Vagina (tissue), 2 donors: ENCODE measurements around the gene ZNF445.

Experiments
- CTCF ChIP-seq, 3 experiments: fragments of 450-650 bp in 2 of 3; fragments of 200-600 bp in 1 of 3; sonication (generic) in 1 of 3; IDR thresholded peaks; one replicate each; pipeline ENCODE4 v1.5.1; 2017 to 2019; ENCODE audit warnings: antibody characterized with exemption in 3 of 3, mild to moderate bottlenecking in 2 of 3, moderate library complexity in 2 of 3
- POLR2A ChIP-seq, 2 donors: fragments of 450-650 bp; IDR thresholded peaks; one replicate each; pipeline ENCODE4 v1.6.1; 2017; ENCODE audit warnings: antibody characterized with exemption in 2 of 2, mild to moderate bottlenecking in 2 of 2, moderate library complexity in 2 of 2
- POLR2AphosphoS5 ChIP-seq, 2 donors: sonication (generic); formaldehyde crosslinking; IDR thresholded peaks; one replicate each; pipeline ENCODE4 v1.9.0; 2017; ENCODE audit warnings: antibody characterized with exemption in 2 of 2, mild to moderate bottlenecking in 2 of 2, low read depth in 1 of 2; ENCODE audit not compliant: insufficient read depth in 1 of 2

- TF ChIP-seq CTCF (IDR thresholded peaks at IDR 0.05) (no peak), POLR2A (IDR thresholded peaks at IDR 0.05) (no peak), POLR2AphosphoS5 (IDR thresholded peaks at IDR 0.05; ENCODE audit: insufficient read depth in 1 of 2, low read depth in 1 of 2) (no peak)
These were observed 15.0 kb upstream of the ZNF445 start for GRCh38 chr3:44492496-44492895.
